Measurements from ENCODE around the gene AUH.
A peak's percentile ranks its signal among the peaks of the same experiment; 100 is the strongest.
"Not testable (repeated sequence)": the region's sequence is repeated elsewhere in the genome, so short reads cannot be mapped to it uniquely, and the experiment has no call there.

The AUH gene

DNA sequence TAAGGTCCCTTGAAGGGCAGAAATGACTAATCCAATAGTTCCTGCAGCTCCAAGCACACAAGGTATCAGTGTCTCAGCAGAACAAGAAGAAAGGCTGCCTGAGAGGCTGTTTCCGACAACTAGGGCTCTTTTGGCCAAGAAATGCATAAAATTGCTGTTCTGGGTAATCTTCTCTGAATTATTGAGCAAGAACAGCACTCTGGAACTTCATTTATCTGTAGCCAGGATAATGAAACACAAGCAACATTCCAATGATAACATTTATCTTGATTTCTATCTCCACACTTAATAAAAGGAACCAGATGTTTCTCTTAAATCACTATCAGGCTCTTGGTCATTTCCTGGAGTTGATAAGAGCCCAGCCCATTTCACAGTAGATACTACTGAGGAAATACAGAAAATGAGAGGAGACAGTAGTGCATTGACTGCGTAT is 17.0 kb upstream of the AUH start:
- no peak for ATAC-seq

DNA sequence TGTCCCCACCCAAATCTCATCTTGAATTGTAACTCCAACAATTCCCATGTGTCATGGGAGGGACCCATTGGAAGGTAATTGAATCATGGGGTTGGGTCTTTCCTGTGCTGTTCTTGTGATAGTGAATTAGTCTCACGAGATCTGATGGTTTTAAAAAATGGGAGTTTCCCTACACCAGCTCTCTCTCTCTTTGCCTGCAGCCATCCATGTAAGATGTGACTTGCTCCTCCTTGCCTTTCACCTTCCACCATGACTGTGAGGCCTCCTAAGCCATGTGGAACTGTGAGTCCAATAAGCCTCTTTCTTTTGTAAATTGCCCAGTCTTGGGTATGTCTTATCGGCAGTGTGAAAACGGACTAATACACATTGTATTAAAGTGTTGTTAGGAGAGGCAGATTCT is 16.3 kb upstream of the AUH start:
- not testable (repeated sequence) for ATAC-seq

DNA sequence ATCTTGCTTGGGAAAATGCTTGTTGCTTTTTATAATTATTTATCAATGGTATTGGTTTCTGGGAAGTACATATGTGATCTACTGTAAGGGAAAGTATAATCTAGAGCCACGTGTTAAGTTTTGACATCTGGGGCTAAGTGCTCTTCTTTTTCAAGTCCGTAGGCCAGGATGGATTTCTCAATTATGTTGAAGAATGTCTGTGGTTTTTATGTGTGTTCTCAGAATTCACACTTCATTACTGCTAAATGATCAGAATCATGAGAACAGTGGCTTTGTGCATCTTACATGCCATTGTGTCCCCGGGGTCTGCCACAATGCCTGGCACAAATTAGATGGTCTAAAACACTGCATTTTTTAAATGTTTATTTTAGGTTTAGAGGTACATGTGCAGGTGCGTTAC is 14.5 kb upstream of the AUH start:
- no peak for ATAC-seq

DNA sequence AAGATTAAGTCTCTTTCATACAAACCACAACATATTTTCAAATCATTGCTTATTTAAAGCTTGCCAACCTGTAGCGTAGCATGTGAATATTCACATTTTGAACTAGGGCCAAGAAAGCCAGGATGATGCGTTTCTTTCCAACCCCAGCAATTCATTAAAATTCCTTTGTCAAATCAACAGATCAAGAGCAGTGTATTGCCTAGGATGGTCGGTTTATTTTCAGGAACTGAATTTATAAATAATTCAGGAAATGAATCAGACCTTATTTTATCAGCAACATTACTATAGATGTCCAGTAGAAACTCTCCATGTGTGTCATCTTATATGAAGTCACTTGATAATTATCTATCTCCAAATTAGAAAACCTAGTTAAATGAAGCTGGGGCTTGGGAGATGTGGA is 13.2 kb upstream of the AUH start:
- no peak for ATAC-seq

DNA sequence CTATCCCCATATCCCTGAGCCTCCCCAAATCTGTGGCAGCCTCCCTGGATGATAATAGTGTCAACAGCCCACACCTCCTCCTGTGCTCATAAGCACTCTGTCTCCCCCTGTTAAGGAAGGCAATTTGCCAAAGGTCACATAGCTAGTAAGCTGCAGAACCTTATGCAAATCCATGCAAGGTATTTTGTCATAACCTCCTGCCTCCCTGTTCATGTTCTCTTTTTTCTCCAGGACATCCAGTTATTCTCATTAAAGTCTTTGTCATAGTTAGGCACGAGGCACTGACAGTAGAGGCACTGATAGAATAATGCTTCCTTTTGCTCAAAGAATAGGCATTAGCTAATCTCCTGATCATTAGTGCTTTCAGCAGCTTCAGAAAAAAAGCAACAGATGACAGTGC is 10.2 kb upstream of the AUH start:
- no peak for ATAC-seq

DNA sequence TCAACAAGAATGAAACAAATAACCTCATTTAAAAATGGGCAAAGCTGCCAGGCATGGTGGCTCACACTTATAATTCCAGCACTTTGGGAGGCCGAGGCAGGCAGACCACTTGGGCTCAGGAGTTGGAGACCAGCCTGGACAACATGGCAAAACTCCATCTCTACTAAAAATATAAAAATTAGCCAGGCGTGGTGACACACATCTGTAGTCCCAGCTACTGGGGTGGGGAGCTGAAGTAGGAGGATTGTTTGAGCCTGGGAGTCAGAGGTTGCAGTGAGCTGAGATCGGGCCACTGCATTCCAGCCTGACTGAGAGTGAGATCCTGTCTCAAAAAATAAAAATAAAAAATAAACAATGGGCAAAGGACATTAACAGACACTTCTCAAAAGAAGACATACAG is 8.3 kb upstream of the AUH start:
- not testable (repeated sequence) for ATAC-seq

DNA sequence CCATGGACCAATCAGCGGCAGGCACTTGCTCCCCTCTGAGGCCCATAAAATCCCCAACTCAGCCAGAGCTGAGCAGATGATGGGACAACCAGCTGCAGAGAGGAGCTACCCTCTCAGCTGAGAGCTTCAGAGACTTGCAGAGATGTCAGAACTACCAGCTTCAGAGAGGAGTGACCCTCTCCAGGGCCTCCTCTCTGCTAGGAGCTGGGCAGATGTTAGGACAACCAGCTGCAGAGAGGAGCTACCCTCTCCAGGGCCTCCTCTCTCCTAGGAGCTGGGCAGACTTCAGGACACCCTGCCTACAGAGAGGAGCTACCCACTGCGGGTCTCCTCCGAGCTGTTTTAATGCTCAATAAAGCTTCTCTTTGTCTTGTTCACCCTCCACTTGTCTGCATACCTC is 3.0 kb upstream of the AUH start:
- no peak for ATAC-seq

DNA sequence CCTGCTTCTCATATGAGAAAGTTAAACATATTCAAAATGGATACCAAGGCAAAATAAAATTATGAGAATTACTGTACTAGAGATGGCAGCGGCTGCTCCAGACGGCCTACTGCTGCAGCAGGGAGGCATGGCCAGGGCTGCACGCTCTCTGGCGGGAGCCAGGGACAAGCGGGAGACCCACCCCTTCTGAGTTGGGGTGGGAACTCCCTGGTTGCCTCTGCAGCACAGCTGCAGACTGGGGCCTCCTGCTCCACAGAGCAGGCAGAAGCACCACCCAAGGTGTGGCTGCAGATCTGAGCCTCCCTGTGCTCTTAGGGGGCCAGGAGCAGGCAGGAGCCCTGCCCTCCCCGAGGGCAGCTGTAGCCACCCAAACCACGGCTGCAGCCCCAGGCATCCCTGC is 2.3 kb upstream of the AUH start:
- ATAC-seq = no peak

DNA sequence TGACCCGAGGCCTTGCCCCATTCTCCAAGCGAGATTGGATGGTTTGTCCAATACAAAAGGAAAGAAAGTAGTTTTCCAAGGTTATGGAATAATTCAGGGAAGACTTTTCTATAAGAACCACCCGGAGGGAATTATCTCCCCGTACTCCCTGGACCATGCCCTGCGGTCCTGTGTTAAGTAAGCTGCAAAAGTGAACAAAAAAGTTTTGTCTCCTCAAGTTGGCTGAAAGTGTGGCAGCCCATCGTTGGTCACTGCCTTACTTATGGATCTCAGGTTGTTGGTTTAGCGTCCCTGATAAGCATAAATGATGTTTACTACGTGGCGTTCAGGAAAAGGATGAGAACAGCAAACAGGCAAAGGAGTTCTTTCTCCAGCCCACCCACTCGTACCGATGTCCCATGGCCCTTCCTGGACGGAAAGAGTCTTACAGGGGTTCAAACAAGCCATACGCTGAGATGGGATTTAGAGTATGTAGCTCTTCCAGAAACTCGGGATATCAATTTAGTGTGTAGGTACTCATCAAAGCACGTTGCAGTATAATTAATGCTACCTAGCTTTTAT is 413 bp upstream of the AUH start:
- no peak for ATAC-seq

DNA sequence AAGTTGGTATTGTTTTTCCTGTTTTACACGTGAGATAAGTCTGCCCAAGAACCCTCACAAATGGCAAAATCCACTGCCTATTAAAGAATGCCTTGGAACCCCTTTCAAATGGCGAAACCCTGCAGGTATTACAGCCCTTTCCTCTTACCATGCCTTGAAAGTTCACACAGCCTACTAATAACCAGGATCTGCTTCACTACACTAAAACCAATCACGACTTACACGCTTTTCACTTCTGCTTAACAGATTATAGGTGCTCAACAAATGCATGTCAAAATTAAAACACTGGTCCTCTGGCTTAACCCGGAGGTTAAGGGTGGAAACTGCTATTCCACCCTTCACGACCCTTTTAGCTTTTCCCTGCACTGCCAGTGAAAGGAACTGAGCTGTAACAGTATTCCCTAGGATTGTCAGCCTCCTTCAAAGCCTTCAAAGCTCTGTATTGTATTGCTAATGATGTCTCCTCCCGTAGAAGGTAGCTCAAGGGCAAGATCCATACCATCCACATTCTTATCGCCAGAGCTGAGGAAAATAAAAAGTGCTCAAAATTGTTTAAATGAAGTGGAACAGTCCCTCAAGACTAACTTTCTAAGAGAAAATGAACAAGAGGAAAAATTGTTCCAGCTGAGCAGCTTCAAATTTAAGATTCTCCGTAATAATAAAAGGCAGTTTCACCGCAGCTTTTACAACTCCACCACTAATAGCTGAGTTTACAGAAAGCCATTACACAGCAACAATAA is 997 bp downstream of the AUH start:
- no peak for ATAC-seq

DNA sequence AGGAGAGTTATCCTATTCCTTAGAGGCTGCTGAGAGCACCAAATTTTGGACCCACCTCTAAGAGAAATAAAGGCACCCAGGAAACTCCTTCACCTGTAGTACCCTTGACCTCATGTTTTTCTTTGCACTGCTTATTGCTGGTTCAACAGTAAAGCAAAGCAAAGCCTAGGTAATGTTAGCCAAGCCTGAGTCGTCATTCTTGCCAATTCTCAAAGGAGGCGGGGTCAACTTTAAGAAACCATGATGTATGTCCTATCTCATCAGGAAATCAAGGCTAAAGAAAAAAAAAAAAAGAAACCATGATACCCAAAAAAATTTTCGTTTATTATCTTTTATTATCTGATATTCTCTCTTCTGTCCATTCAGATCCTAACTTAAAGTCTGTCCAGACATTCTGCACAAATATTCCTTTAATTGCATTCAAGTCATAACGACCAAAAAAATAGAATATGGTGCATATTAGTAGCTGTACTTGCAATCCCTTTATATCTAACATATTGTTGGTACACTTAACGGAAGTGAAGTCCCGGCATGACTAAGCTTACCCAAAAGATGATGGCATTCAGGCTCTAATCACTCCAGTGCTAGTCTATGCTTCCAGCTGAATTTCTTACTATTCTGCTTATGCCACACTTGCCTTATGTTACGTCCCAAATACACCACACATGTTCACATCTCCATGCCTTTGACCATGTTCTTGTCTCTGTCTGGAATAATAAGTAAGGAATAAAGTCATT is 1.8 kb downstream of the AUH start:
- no peak for ATAC-seq

DNA sequence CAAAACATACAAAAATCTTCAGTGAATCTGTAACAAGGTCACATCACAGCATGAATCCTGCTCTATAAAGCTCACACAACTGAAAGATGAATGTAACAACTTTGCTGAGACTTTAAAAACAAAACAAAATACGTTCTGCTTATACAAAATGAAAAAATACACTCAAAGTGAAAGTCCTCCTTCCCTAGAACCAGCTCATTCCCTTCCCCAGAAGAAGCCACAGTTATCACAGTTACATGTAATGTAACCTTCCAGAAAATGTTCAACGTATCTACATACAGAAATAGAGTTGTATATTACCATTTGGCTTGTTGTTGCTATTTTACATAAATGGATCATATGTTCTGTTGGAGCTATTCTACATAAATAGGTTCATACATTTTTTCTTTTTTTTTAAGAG is 2.6 kb downstream of the AUH start:
- peak; percentile 8 to 22 for ATAC-seq

DNA sequence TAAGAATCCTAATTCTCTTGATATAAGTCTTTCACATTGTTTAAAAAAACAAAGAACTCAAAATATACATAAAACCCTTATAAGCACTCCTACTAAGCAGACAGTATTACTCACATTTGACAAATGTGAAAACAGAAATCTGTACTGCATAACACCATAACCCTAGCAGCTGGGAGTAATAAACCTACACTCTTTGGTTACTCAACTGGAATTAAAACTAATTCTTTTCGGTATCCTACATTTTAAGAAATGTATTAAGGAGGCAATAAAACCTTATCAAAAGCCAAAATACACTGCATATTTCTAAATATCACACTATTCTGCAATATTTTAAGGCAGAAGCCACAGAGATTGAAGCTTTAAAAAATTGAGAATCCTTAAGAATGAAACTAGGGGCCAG is 6.8 kb downstream of the AUH start:
- ATAC-seq = no peak

DNA sequence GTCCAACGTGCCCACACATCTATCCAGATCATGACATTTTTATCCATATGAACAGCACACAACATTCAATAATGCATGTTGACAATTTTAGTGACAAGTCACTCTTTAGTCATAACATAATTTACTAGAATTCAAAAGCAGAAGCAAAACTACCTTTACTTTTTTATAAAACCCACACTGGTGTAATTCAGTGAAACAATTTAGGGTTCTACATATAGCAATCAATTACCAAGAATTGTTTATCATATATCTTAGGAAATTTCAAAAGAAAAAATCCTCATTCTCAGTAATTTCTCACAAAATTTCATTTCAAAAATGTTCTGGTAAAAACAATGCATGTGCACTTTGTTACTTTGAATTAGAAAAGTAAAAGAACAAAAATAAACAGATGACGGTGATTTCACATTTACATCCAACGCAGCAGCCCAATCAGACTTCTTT is 12.6 kb downstream of the AUH start:
- ATAC-seq = peak; percentile 70 to 77

DNA sequence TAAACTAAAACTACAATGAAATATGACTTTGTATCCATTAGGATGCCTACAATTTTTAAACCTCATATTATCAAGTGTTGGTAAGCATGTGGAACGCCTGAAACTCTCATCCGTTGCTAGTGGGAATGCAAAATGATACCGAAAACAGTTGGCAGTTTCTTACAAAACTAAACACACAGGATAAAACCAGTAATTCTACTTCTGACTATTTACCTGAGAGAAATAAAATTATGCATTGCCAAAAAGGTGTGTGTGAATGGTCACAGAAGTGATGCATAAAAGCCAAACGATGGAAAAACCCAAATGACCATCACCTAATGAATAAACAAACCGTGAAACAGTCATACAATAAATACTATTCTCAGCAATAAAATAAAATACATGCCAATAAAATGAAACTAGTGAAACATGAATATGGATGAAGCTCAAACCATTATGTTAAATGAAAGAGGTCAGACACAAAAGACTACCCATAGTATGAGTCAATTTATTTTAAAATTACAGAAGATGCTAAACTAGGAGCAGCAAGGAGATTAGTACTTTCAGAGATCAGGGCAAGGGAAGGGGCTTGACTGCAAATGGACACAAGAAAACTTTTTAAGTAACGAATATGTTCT is 13.4 kb downstream of the AUH start:
- ATAC-seq = no peak

DNA sequence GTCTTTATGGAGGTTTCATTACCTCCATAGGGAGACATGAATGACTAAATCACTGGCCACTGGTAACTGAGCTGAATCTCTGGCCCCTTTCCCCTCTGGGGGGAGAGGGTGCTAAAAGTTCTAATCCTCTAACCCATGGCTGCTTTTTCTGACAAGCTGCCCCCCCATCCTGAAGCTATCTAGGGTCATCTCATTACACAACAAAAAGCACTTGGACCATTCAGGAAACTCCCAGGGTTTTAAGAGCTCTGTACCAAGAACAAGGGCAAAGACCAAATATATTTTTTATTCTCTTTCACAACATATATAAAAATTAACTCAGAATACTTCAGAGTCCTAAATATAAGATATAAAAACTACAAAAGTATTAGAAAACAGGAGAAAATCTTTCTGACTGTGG is 14.3 kb downstream of the AUH start:
- no peak for ATAC-seq

DNA sequence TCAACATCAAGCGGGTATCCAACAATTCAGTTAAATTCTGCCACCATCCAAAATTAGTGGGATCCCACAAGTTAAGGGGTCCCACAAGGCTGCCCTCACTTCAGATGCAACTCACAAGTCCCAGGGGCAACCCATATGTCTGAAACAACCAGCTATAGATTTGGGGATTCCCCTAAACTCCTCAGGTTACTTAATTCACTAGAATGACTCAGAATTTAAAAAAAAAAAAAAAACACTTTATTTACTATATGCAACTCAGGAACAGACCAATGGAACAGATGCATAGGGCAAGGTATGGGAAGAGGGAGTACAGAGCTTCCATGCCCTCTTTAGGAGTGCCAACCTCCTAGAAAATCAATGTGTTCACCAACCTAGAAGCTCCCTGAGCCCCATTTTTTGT is 15.1 kb downstream of the AUH start:
- ATAC-seq = peak; percentile 42 to 54

DNA sequence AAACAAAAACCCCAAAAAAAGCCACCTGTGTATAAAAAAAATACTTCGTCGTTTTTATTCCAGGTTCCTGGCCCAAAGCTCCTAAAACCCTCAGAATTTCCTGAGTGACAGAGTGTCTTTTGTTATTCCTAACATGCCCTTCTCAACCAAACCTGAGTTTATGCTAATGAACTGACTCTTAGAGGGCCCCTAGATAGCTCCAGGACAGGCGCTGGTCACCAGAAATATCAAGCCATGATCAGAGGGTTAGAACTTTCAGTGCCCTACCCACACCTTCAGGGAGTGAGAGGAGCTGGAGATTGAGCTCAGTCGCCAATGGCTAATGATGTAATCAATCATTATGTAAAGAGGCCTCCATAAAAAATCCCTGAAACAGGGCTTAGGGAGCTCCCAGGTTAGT is 15.7 kb downstream of the AUH start:
- no peak for ATAC-seq

DNA sequence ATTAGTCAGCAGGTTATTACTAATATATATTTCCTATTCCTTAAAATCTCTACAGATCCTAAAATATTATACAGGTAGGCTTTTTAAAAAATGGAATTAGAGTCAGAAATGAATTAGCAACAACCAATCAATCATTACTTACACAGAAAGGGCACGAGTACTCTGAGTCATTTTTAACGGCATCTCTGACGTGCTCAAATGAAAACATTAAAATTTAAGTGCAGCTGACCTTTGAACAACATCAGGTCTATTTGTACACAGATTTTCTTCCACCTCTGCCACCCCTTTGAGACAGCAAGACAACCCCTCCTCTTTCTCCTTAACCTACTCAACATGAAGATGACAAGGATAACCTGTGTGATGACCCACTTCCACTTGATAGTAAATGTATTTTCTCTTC is 19.1 kb downstream of the AUH start:
- ATAC-seq = no peak

DNA sequence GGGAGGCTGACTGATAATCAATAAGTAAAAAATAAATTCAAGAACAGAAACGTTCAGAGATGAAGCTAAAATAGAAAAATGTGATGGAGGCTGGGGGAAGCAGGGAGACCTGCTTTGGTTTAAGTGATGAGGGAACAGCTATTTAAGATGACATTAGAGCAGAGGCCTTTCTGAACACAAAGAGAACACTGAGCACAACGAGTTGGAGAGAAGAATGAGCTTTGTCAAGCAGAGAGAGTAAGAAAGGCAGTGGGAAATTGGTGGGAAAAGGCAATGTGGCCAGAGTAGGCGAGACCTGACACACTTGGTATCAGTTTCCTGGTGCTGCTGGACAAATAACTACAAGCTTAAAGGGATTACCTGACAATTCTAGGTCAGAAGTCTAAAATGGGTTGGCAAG is 20.0 kb downstream of the AUH start:
- no peak for ATAC-seq

DNA sequence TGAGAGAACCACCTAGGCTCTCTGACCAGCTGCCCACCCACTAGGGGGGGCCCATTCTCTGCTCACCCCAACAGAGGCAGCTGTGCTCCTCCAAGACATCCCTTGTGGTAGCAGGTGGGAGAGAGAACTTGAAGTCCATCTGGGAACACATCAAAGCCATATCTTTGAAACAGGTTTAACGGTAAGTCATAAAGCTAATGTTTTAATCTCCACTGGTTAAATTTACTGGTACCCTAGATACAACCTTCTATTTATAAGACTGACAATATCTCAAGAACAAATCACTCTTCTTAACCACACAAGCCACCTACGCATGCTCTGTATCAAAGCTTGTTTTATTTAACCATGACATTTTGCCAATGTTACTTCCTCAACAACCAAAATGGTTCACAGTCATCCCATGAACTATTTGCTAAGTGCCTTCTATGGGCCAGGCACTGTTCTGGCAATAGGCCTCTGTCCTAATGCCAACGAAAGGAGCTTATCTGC is 20.4 kb downstream of the AUH start:
- ATAC-seq = peak; percentile 41 to 43

DNA sequence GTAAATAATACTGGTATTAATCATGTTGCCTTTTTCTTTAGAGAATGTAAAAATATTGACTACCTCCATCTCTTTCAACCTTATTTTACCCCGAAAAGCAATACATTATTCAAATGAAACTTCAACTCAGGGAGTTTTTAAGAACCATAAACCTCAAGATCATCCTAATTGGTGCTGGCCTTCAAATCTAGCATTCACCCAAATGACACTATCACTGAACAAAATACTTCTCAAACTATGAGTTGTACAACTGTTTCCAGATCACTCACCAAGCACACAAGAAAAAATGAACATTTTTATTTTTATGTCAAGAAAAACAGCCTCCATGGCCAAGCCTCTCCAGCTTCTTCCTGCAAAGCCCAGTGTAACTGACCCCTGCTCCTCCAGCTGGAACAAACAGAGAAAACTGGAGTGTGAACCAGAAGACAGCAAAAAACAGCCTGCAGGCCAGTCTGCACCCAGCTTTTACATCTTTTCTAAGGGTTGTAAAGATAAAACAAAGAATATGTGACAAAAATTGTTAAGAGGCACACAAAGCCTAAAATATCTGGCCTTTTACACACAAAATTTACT is 21.2 kb downstream of the AUH start:
- ATAC-seq = no peak

DNA sequence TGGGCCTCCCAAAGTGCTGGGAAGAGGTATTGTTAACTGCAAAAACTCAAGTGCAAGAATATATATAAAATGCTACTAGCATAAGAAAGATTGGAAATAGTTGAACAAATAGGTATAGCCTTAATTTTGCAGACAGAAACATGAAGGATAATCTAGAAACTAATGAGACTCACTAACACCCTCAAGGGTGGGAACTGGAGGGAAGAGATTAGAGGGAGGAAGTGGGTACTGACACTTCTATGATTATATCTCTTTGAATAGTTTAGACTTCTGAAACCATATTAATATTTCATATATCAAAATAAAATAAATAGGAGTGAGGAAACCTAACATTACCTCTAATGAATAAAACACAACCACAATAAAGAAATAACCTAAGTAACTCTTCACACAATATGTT is 23.0 kb downstream of the AUH start:
- ATAC-seq = no peak

All from activated CD4-positive, CD25-positive, alpha-beta regulatory T cell treated with anti-CD3 and anti-CD28 coated beads, Interleukin-2, amount 50 U/mL, for 24 hours (primary cell).